ENCODE results near the gene HMCN2. TPM values are rescaled to one million over a fixed set of nuclear protein-coding genes. Genes with fewer than 3 reads are reported as not detected.

The HMCN2 gene
- total RNA-seq, 4 donors from 2014 or later = 24.8 to 61.7 (median 36.1) TPM

DNA sequence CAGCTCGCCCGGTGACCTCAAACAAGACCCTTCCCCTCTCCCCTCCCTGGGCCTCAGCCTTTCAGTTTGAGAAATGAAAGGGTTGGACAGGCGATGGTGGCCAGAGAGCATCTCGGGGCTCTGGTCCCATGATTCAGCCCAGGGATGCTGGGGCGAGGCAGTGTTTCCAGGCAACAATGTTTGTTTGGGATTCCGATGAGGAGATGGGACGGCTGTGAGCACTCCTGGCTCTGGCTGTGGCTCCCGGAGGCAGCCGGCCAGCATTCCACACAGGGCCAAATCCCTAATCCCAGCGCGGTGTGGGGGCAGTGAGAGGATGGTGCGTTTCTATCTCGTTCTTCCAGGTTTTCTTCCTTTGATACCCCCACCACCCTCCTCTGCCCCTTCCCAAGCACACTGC, 66.0 kb downstream of the HMCN2 start:
- no peaks in the 10 kb centered on the region for H3K27me3 ChIP-seq
- DNase-seq = peak in 2 of 3 donors; percentile 18 to 74
- H3K36me3 ChIP-seq = no peaks in the 10 kb centered on the region
- peaks cover 0 to 44% (median 0%) of the 10 kb centered on the region in 4 donors for H3K4me1 ChIP-seq
- no peak for TF ChIP-seq POLR2A (IDR thresholded peaks at IDR 0.05)
- TF ChIP-seq, protein P1, sequence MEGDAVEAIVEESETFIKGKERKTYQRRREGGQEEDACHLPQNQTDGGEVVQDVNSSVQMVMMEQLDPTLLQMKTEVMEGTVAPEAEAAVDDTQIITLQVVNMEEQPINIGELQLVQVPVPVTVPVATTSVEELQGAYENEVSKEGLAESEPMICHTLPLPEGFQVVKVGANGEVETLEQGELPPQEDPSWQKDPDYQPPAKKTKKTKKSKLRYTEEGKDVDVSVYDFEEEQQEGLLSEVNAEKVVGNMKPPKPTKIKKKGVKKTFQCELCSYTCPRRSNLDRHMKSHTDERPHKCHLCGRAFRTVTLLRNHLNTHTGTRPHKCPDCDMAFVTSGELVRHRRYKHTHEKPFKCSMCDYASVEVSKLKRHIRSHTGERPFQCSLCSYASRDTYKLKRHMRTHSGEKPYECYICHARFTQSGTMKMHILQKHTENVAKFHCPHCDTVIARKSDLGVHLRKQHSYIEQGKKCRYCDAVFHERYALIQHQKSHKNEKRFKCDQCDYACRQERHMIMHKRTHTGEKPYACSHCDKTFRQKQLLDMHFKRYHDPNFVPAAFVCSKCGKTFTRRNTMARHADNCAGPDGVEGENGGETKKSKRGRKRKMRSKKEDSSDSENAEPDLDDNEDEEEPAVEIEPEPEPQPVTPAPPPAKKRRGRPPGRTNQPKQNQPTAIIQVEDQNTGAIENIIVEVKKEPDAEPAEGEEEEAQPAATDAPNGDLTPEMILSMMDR (IDR thresholded peaks at IDR 0.05) = no peak
- no peaks in the 10 kb centered on the region for H3K9me3 ChIP-seq
- no peak overlapping the region for H3K4me3 ChIP-seq
- H3K27ac ChIP-seq = peak overlapping the region; percentile 55 to 87 (median 67)

DNA sequence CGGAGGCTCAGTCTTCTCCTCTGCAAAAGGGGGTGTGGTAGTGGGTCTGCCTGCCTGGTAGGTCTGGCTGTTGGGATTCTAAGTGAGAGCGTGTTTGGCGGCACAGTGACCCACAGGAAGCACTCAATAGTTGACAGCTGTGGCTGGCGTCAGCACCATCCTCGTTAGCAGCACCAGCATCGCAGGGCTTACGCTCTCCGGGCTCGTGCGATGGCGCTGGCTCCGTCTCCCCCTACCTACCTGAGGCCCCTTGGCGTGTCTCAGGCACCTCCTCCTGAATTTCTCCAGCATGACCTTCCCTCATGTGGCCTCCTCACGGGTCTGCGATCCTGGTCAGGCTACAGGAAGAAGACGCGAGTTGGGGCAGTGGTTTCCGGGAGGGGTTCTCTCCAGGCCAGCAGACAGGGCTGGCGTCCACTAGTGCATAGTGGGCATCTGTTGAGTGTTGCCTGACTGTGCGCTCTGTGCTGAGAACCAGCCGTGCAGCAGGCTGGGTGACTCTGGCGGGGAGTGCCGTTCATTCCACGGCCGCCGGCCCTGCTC, 66.9 kb downstream of the HMCN2 start:
- TF ChIP-seq, protein P1 (IDR thresholded peaks at IDR 0.05) = no peak
- no peak for TF ChIP-seq POLR2A (IDR thresholded peaks at IDR 0.05)
- Histone ChIP-seq H3K9me3 (no peaks in the 10 kb centered on the region), H3K27me3 (no peaks in the 10 kb centered on the region), H3K27ac (peak overlapping the region; percentile 55 to 87 (median 67)), H3K36me3 (no peaks in the 10 kb centered on the region), H3K4me1 (peaks cover 0 to 40% (median 0%) of the 10 kb centered on the region in 4 donors), H3K4me3 (no peak overlapping the region)
- no peak for DNase-seq

DNA sequence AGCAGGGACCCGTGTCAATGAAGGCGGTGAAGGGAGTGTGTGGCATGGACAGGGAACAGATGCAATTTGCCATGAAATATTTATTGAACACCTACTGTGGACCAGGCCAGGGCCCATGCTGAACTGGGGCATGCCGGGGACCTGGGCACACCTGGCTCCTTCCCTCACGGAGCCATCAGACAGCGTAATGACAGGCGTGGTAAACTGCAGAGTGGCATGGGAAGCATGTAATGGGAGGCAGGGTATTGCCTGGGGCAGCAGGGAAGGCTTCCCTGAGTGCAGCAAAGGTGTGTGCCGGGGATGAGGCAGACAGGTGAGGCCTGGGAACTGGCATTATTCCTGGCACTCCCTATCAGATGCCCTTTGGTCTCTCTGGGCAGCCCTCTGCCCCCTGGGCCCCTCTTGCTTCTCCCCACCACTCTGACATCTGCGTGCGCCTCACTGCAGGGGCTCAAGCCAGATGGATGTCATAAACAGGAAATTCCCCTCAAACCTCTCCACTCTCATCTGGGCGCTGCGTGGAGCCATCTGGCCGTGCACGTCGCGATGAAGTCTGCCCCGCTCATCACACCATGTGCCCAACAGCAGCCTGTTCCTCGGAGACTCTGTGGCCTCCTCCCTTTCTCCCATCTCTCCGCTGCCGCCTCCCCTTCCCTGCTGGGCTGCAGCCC, 67.6 kb downstream of the HMCN2 start:
- Histone ChIP-seq H3K4me1 (peaks cover 0 to 33% (median 0%) of the 10 kb centered on the region in 4 donors), H3K4me3 (no peak overlapping the region), H3K27me3 (no peaks in the 10 kb centered on the region), H3K27ac (peak overlapping the region in 3 of 4 donors; percentile 57 to 87 (median 77)), H3K9me3 (no peaks in the 10 kb centered on the region), H3K36me3 (no peaks in the 10 kb centered on the region)
- TF ChIP-seq, protein P1 (IDR thresholded peaks at IDR 0.05) = no peak
- no peak for TF ChIP-seq POLR2A (IDR thresholded peaks at IDR 0.05)
- peak in 1 of 3 donors; percentile 59 for DNase-seq

DNA sequence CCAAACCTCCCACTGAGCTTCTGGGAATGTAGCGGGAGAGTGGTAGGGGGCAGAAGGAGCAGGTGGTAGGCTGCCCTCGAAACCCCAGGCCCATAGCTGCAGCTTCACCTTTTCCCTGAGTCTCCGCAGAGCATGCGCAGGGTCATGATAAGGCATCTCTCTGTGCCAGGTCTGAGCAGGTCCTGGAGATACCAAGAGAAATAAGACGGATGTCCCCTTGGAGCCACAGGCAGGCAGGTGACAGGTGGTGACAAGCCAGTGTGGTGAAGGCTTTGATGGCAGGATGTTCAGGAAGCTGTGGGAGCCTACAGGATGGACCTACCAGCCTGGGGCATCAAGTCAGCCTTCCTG, 68.1 kb downstream of the HMCN2 start:
- H3K27me3 ChIP-seq = no peaks in the 10 kb centered on the region
- no peak for DNase-seq
- no peak for TF ChIP-seq POLR2A (IDR thresholded peaks at IDR 0.05)
- TF ChIP-seq, protein P1 (IDR thresholded peaks at IDR 0.05) = no peak
- peaks cover 0 to 33% (median 0%) of the 10 kb centered on the region in 4 donors for H3K4me1 ChIP-seq
- peak overlapping the region in 3 of 4 donors; percentile 46 to 87 (median 77) for H3K27ac ChIP-seq
- no peaks in the 10 kb centered on the region for H3K36me3 ChIP-seq
- no peak overlapping the region for H3K4me3 ChIP-seq
- H3K9me3 ChIP-seq = no peaks in the 10 kb centered on the region

DNA sequence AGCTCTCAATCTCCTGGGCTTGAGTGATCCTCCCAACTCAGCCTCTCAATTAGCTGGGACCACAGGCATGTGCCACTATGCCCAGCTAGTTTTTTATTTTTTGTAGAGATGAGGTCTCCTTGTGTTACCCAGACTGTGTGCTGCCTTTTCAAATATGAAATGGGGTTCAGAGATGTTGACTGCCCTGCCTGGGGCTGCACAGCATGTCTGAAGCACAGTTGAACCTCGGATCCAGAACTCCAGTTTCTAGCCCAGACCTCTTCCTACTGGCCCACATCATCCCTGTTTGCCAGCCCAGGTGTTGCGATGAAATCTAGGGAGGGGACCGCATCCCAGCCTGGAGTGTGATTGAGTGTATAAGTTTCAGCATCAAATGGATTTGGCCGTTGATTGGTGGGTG, 69.4 kb downstream of the HMCN2 start:
- no peak for TF ChIP-seq POLR2A (IDR thresholded peaks at IDR 0.05)
- TF ChIP-seq, protein P1 (IDR thresholded peaks at IDR 0.05) = no peak
- no peak for DNase-seq
- peaks cover 0 to 33% (median 0%) of the 10 kb centered on the region in 4 donors for H3K4me1 ChIP-seq
- H3K4me3 ChIP-seq = no peak overlapping the region
- H3K9me3 ChIP-seq = no peaks in the 10 kb centered on the region
- no peaks in the 10 kb centered on the region for H3K36me3 ChIP-seq
- peak overlapping the region in 1 of 4 donors; percentile 61 for H3K27ac ChIP-seq
- H3K27me3 ChIP-seq = no peaks in the 10 kb centered on the region
